Cardiac fibroblast (primary cell): Measurements from ENCODE around the gene NCAPH2.

ENCODE experiments used
- DNase-seq, 2 donors: peaks; one replicate each; pipeline versions ENCODE4 v3.0.0 to v3.0.0-alpha.2; 2010; ENCODE audit warnings: low read depth in 2 of 2
- H3K4me3 ChIP-seq, 2 donors: replicated peaks in 1 of 2; 1 replicate in 1 of 2; 2 replicates in 1 of 2; pipeline ENCODE4 v1.5.1; 2011; ENCODE audit warnings: low read depth in 2 of 2, low read length in 2 of 2, mild to moderate bottlenecking in 2 of 2, moderate library complexity in 1 of 2
- CTCF ChIP-seq: IDR thresholded peaks from one replicate; pipeline ENCODE4 v1.5.1; 2011; ENCODE audit warnings: low read depth, mild to moderate bottlenecking, low read length, inconsistent platforms

Gene NCAPH2

GRCh38 chr22:50506611-50507420 lies 1.2 kb upstream of the NCAPH2 start:
- TF ChIP-seq CTCF = no peak
- DNase-seq = no peak

GRCh38 chr22:50507421-50507990 lies 518 bp upstream of the NCAPH2 start, which contains the start of gene LMF2:
TSS of gene LMF2 (minus strand) at chr22:50507702. CDS start at chr22:50507675, 27 bp downstream.
- DNase-seq = no peak
- H3K4me3 ChIP-seq = peak within 1 kb of the TSS; percentile 96 to 99
- TF ChIP-seq CTCF = no peak

More at GRCh38 chr22:50506611-50507420, 1.2 kb upstream of the NCAPH2 start:
- peak overlapping the region; percentile 96 to 99 for H3K4me3 ChIP-seq

- no peak for TF ChIP-seq CTCF
- peak overlapping the region; percentile 72 to 90 for H3K4me3 ChIP-seq
- no peak for DNase-seq
These were observed 873 bp downstream of the NCAPH2 start for GRCh38 chr22:50508897-50509296.

- H3K4me3 ChIP-seq = no peak overlapping the region
- TF ChIP-seq CTCF = no peak
- no peak for DNase-seq
These were observed 5.2 kb downstream of the NCAPH2 start for GRCh38 chr22:50513175-50513574.

GRCh38 chr22:50516068-50516467 lies 8.0 kb downstream of the NCAPH2 start:
- H3K4me3 ChIP-seq = no peak overlapping the region
- no peak for TF ChIP-seq CTCF
- DNase-seq = no peak

GRCh38 chr22:50516891-50517290 lies 8.9 kb downstream of the NCAPH2 start:
- DNase-seq = no peak
- no peak for TF ChIP-seq CTCF
- H3K4me3 ChIP-seq = no peak overlapping the region
